Body of pancreas (tissue), 4 donors: ENCODE results near the gene TOGARAM2. TPM values are rescaled to one million over a fixed set of nuclear protein-coding genes. Genes with fewer than 3 reads are reported as not detected.
"Not testable (repeated sequence)": the region's sequence is repeated elsewhere in the genome, so short reads cannot be mapped to it uniquely, and the experiment has no call there.

Experiments used
- ATAC-seq: fragments of 150-250 bp; one replicate; pipeline ENCODE4 v1.9.1; 2016
- DNase-seq, 4 donors: peaks; one replicate each; pipeline ENCODE4 v3.0.0-alpha.2; 2019
- H3K27ac ChIP-seq, 4 donors: fragments of 200-600 bp; sonication (generic); 1 replicate in 3 of 4; 2 replicates in 1 of 4; pipeline versions ENCODE4 v1.5.1 to v1.6.1; 2016 to 2019; ENCODE audit warnings: mild to moderate bottlenecking in 1 of 4, mixed read lengths in 1 of 4, moderate library complexity in 1 of 4
- H3K27me3 ChIP-seq, 2 donors: fragments of 200-600 bp; sonication (generic); one replicate each; pipeline ENCODE4 v1.6.0; 2016; ENCODE audit warnings: mild to moderate bottlenecking in 1 of 2
- H3K36me3 ChIP-seq, 2 donors: fragments of 200-600 bp; sonication (generic); replicated peaks in 1 of 2; 2 replicates each; pipeline ENCODE4 v1.5.1; 2016; ENCODE audit warnings: low read depth in 2 of 2; ENCODE audit not compliant: insufficient read depth in 1 of 2
- H3K4me1 ChIP-seq: fragments of 200-600 bp; sonication (generic); one replicate; pipeline ENCODE4 v1.6.0; 2016
- H3K4me3 ChIP-seq, 2 donors: fragments of 200-600 bp; sonication (generic); 1 replicate in 1 of 2; 2 replicates in 1 of 2; pipeline ENCODE4 v1.5.1; 2016 to 2019
- H3K9me3 ChIP-seq, 3 donors: fragments of 200-600 bp; sonication (generic); 1 replicate in 2 of 3; 2 replicates in 1 of 3; pipeline ENCODE4 v1.5.1; 2016
- CTCF ChIP-seq, 7 experiments: fragments of 450-650 bp in 4 of 7; fragments of 200-600 bp in 3 of 7; sonication (generic) in 3 of 7; IDR thresholded peaks; one replicate each; pipeline ENCODE4 v1.5.1; 2016 to 2019; ENCODE audit warnings: antibody characterized with exemption in 7 of 7
- POLR2A ChIP-seq, 3 donors: fragments of 450-650 bp; IDR thresholded peaks; one replicate each; pipeline ENCODE4 v1.6.1; 2016; ENCODE audit warnings: antibody characterized with exemption in 3 of 3, mild to moderate bottlenecking in 2 of 3
- WGBS, 2 donors: methylation state at CpG; one replicate each; pipeline ENCODE4 v1.1.5; 2017; 5-methylcytosine and 5-hydroxymethylcytosine counted together
- intact Hi-C: fragments of 100-400 bp; cut with DNase I; formaldehyde crosslinking; loops from one replicate; pipeline ENCODE4 v1.15.1; 2023
- total RNA-seq, 2 donors: library from RNA; depleted of rRNA; stranded (reverse); fragments of >200 nt; gene quantifications; one replicate each; pipeline ENCODE4 v1.1.0, GENCODE V29; 2016

Gene TOGARAM2
- total RNA-seq, 2 donors from 2014 or later: 0.26 TPM; not detected in 1

GRCh38 chr2:28972778-28973335 lies 8.2 kb upstream of the TOGARAM2 start:
- TF ChIP-seq POLR2A (IDR thresholded peaks at IDR 0.05) (no peak), CTCF (IDR thresholded peaks at IDR 0.05) (no peak)
- Histone ChIP-seq H3K4me3 (no peak overlapping the region), H3K4me1 (peaks cover 8% of the 10 kb centered on the region), H3K27ac (no peak overlapping the region), H3K36me3 (no peaks in the 10 kb centered on the region), H3K27me3 (no peaks in the 10 kb centered on the region), H3K9me3 (no peaks in the 10 kb centered on the region)
- ATAC-seq: no peak
- DNase-seq: no peak
- intact Hi-C loops: no loop called here
- 63 to 77% methylated on average over 6 of the region's 6 CpGs for WGBS, 2 donors

GRCh38 chr2:28974252-28974651 lies 6.8 kb upstream of the TOGARAM2 start:
- ATAC-seq (no peak), DNase-seq (no peak)
- Histone ChIP-seq H3K4me3 (no peak overlapping the region), H3K4me1 (peaks cover 8% of the 10 kb centered on the region), H3K36me3 (no peaks in the 10 kb centered on the region), H3K27me3 (no peaks in the 10 kb centered on the region), H3K27ac (no peak overlapping the region), H3K9me3 (no peaks in the 10 kb centered on the region)
- intact Hi-C loops: no loop called here
- no peak for TF ChIP-seq POLR2A (IDR thresholded peaks at IDR 0.05)
- TF ChIP-seq CTCF (IDR thresholded peaks at IDR 0.05): no peak
- 93 to 97% methylated on average over 4 of the region's 4 CpGs for WGBS, 2 donors

- DNase-seq (no peak), ATAC-seq (no peak)
- H3K4me3 ChIP-seq: no peak overlapping the region
- H3K27me3 ChIP-seq: no peaks in the 10 kb centered on the region
- intact Hi-C loops: no loop called here
- TF ChIP-seq POLR2A (IDR thresholded peaks at IDR 0.05): no peak
- no peak for TF ChIP-seq CTCF (IDR thresholded peaks at IDR 0.05)
- H3K27ac ChIP-seq: no peak overlapping the region
- WGBS, 2 donors: 89 to 94% methylated on average over 1 of the region's 1 CpG
- H3K36me3 ChIP-seq: no peaks in the 10 kb centered on the region
- H3K9me3 ChIP-seq: no peaks in the 10 kb centered on the region
- peaks cover 8% of the 10 kb centered on the region for H3K4me1 ChIP-seq
These were observed 5.4 kb upstream of the TOGARAM2 start for GRCh38 chr2:28975671-28976070.

GRCh38 chr2:28976584-28976983 lies 4.5 kb upstream of the TOGARAM2 start:
- peak; percentile 78 for ATAC-seq
- Histone ChIP-seq H3K36me3 (no peaks in the 10 kb centered on the region), H3K27ac (peak overlapping the region in 1 of 4 donors; percentile 21), H3K9me3 (no peaks in the 10 kb centered on the region), H3K4me1 (peaks cover 8% of the 10 kb centered on the region), H3K27me3 (no peaks in the 10 kb centered on the region), H3K4me3 (no peak overlapping the region)
- no peak for TF ChIP-seq CTCF (IDR thresholded peaks at IDR 0.05)
- TF ChIP-seq POLR2A (IDR thresholded peaks at IDR 0.05): no peak
- DNase-seq: peak; percentile 43 to 68 (median 64)
- WGBS, 2 donors: 41 to 47% methylated on average over 2 to 3 of the region's 3 CpGs
- intact Hi-C loops: no loop called here

GRCh38 chr2:28977176-28977875 lies 3.8 kb upstream of the TOGARAM2 start:
- Histone ChIP-seq H3K4me1 (peaks cover 8% of the 10 kb centered on the region), H3K36me3 (no peaks in the 10 kb centered on the region), H3K27me3 (no peaks in the 10 kb centered on the region), H3K9me3 (no peaks in the 10 kb centered on the region), H3K4me3 (no peak overlapping the region), H3K27ac (peak overlapping the region in 1 of 4 donors; percentile 21)
- intact Hi-C loops: no loop called here
- ATAC-seq: no peak
- DNase-seq: no peak
- TF ChIP-seq CTCF (IDR thresholded peaks at IDR 0.05) (no peak), POLR2A (IDR thresholded peaks at IDR 0.05) (no peak)
- WGBS, 2 donors: 89 to 90% methylated on average over 10 of the region's 10 CpGs

GRCh38 chr2:28978001-28978400 lies 3.1 kb upstream of the TOGARAM2 start:
- DNase-seq, intact Hi-C loops, H3K9me3 ChIP-seq, H3K36me3 ChIP-seq, H3K27me3 ChIP-seq, H3K4me1 ChIP-seq, ATAC-seq, H3K4me3 ChIP-seq, H3K27ac ChIP-seq: not testable (repeated sequence)
- WGBS, 2 donors: 79 to 87% methylated on average over 6 to 8 of the region's 8 CpGs
